Measurements from ENCODE around the gene IGF1. TPM values are rescaled to one million over a fixed set of nuclear protein-coding genes. Genes with fewer than 3 reads are reported as not detected.
A peak's percentile ranks its signal among the peaks of the same experiment; 100 is the strongest.

The IGF1 gene
- total RNA-seq, 4 donors from 2014 or later: 17.3 to 58.7 (median 43.1) TPM

DNA sequence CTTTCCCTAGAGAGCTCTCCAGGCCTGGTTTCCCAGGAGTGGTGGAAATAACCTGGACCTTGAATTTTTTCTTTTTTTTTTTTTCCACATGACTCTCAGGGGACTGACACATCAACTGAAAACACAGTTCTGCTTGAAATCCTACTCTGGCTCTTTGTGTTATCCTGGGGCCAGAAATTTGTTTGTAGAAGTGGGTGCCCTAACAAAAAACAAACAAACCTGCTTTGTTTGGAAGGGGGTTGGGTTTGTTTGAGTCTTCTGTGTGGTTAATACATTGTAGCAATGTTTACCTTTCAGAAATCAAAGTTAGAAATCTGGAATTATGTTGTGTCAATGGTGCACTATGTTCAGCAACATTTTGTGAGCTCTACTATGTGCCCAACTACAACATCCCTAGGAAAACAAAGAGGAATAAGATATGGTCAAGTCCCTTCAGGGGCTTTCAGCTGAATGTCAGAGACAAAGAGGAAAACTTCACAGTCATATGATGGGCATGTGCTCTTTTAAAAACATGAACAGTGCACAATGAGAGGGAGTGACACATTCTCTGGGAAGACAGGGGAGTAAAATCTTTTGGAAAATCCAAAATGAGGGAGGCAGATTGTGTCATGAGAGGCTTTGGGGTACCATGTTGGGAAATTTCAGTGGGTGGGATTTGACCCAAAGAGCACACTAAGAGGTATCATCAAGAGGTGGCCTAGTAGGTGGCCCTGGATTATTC, 1.5 kb upstream of the IGF1 start:
- Histone ChIP-seq H3K36me3 (no peaks in the 10 kb centered on the region), H3K27ac (no peak overlapping the region), H3K4me1 (peaks cover 0 to 42% (median 13%) of the 10 kb centered on the region in 3 donors), H3K9me3 (no peaks in the 10 kb centered on the region), H3K4me3 (no peak overlapping the region), H3K27me3 (no peaks in the 10 kb centered on the region)
- no peak for ATAC-seq
- TF ChIP-seq, protein P1, sequence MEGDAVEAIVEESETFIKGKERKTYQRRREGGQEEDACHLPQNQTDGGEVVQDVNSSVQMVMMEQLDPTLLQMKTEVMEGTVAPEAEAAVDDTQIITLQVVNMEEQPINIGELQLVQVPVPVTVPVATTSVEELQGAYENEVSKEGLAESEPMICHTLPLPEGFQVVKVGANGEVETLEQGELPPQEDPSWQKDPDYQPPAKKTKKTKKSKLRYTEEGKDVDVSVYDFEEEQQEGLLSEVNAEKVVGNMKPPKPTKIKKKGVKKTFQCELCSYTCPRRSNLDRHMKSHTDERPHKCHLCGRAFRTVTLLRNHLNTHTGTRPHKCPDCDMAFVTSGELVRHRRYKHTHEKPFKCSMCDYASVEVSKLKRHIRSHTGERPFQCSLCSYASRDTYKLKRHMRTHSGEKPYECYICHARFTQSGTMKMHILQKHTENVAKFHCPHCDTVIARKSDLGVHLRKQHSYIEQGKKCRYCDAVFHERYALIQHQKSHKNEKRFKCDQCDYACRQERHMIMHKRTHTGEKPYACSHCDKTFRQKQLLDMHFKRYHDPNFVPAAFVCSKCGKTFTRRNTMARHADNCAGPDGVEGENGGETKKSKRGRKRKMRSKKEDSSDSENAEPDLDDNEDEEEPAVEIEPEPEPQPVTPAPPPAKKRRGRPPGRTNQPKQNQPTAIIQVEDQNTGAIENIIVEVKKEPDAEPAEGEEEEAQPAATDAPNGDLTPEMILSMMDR (IDR thresholded peaks at IDR 0.05): no peak
- no peak for TF ChIP-seq POLR2AphosphoS5 (IDR thresholded peaks at IDR 0.05)
- no peak for TF ChIP-seq EP300 (IDR thresholded peaks at IDR 0.05)
- TF ChIP-seq POLR2A (IDR thresholded peaks at IDR 0.05): no peak

DNA sequence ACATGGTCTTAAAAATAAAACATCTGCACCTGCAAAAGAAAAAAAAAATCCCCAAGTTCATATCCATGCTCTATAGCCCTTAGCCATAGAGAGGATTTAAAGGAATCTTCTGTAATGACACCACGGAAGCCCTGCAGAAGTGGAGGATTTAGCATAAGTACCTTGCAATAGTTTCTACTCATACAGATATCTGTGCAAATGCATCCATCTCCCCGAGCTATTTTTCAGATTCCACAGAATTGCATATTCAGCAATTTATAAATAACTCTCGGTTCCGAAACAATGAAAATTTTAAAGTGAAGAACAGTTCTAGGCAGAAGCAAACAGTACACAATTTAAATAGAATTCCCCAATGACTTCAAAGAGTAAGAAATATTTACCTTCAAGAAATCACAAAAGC, 424 bp downstream of the IGF1 start:
- H3K9me3 ChIP-seq: no peaks in the 10 kb centered on the region
- WGBS, 2 donors (ENCODE audit: low coverage in 1 of 2): 4 to 36% methylated on average over 4 of the region's 4 CpGs
- H3K4me3 ChIP-seq: peak overlapping the region; percentile 43 to 44
- H3K36me3 ChIP-seq: no peaks in the 10 kb centered on the region
- H3K27ac ChIP-seq: peak overlapping the region in 3 of 4 donors; percentile 23 to 52 (median 40)
- H3K4me1 ChIP-seq: peaks cover 0 to 42% (median 13%) of the 10 kb centered on the region in 3 donors
- no peak for ATAC-seq
- no peaks in the 10 kb centered on the region for H3K27me3 ChIP-seq
- TF ChIP-seq EP300 (IDR thresholded peaks at IDR 0.05): no peak
- TF ChIP-seq POLR2A (IDR thresholded peaks at IDR 0.05): no peak
- no peak for TF ChIP-seq POLR2AphosphoS5 (IDR thresholded peaks at IDR 0.05)
- TF ChIP-seq, protein P1 (IDR thresholded peaks at IDR 0.05): no peak

- WGBS, 2 donors (ENCODE audit: low coverage in 1 of 2): 5 to 7% methylated on average over 8 to 11 of the region's 11 CpGs
- TF ChIP-seq POLR2AphosphoS5 (IDR thresholded peaks at IDR 0.05) (no peak), POLR2A (IDR thresholded peaks at IDR 0.05) (no peak), EP300 (IDR thresholded peaks at IDR 0.05) (no peak)
- TF ChIP-seq, protein P1 (IDR thresholded peaks at IDR 0.05): no peak
- peak overlapping the region; percentile 43 to 44 for H3K4me3 ChIP-seq
- no peaks in the 10 kb centered on the region for H3K27me3 ChIP-seq
- no peaks in the 10 kb centered on the region for H3K36me3 ChIP-seq
- H3K9me3 ChIP-seq: no peaks in the 10 kb centered on the region
- peak overlapping the region; percentile 17 to 52 (median 41) for H3K27ac ChIP-seq
- peaks cover 0 to 36% (median 13%) of the 10 kb centered on the region in 3 donors for H3K4me1 ChIP-seq
- ATAC-seq: no peak
These were observed 1.1 kb downstream of the IGF1 start for GRCh38 chr12:102479099-102479885.

- peak overlapping the region; percentile 17 to 60 (median 46) for H3K27ac ChIP-seq
- peak overlapping the region; percentile 43 to 44 for H3K4me3 ChIP-seq
- ATAC-seq: no peak
These were observed 1.8 kb downstream of the IGF1 start for GRCh38 chr12:102478405-102479098.

More at GRCh38 chr12:102478405-102479098, 1.8 kb downstream of the IGF1 start:
- H3K4me1 ChIP-seq: peaks cover 0 to 31% (median 13%) of the 10 kb centered on the region in 3 donors
- 19 to 29% methylated on average over 2 to 3 of the region's 4 CpGs for WGBS, 2 donors (ENCODE audit: low coverage in 1 of 2)
- H3K9me3 ChIP-seq: no peaks in the 10 kb centered on the region
- TF ChIP-seq, protein P1 (IDR thresholded peaks at IDR 0.05): no peak
- no peak for TF ChIP-seq POLR2AphosphoS5 (IDR thresholded peaks at IDR 0.05)
- TF ChIP-seq EP300 (IDR thresholded peaks at IDR 0.05): no peak
- TF ChIP-seq POLR2A (IDR thresholded peaks at IDR 0.05): no peak
- no peaks in the 10 kb centered on the region for H3K27me3 ChIP-seq
- H3K36me3 ChIP-seq: no peaks in the 10 kb centered on the region
